NCI-H2081 treated with DMSO at 0.1 percent for 48 hours (cell line): ENCODE data around the gene STK32C.
"Not testable (repeated sequence)": the region's sequence is repeated elsewhere in the genome, so short reads cannot be mapped to it uniquely, and the experiment has no call there.

Source experiments
- DNase-seq: peaks from one replicate; lab custom pipeline; 2025; lab: John Stamatoyannopoulos, UW

Gene STK32C

GRCh38 chr10:132230557-132231210, 77.1 kb downstream of the STK32C start:
- no peak for DNase-seq

- no peak for DNase-seq
These were observed 77.8 kb downstream of the STK32C start for GRCh38 chr10:132229834-132230556.

- DNase-seq, result no peak
These were observed 78.7 kb downstream of the STK32C start for GRCh38 chr10:132229096-132229495.

GRCh38 chr10:132228616-132229015, 79.1 kb downstream of the STK32C start:
- DNase-seq, result no peak

- no peak for DNase-seq
These were observed 79.8 kb downstream of the STK32C start for GRCh38 chr10:132227851-132228390.

- no peak for DNase-seq
These were observed 81.0 kb downstream of the STK32C start for GRCh38 chr10:132226586-132227405.

- no peak for DNase-seq
These were observed 81.9 kb downstream of the STK32C start for GRCh38 chr10:132225849-132226205.

- DNase-seq, result no peak
These were observed 82.5 kb downstream of the STK32C start for GRCh38 chr10:132225073-132225848.

- DNase-seq, result no peak
These were observed 83.2 kb downstream of the STK32C start for GRCh38 chr10:132224343-132225072.

GRCh38 chr10:132223611-132224342, 84.0 kb downstream of the STK32C start:
- DNase-seq, result no peak

- DNase-seq, result no peak
These were observed 84.6 kb downstream of the STK32C start for GRCh38 chr10:132223156-132223590.

- no peak for DNase-seq
These were observed 85.0 kb downstream of the STK32C start for GRCh38 chr10:132222726-132223125.

- not testable (repeated sequence) for DNase-seq
These were observed 86.8 kb downstream of the STK32C start for GRCh38 chr10:132220996-132221395.

GRCh38 chr10:132220061-132220460, 87.7 kb downstream of the STK32C start:
- DNase-seq, result no peak

GRCh38 chr10:132219486-132219885, 88.3 kb downstream of the STK32C start:
- no peak for DNase-seq

GRCh38 chr10:132216441-132216840, 91.3 kb downstream of the STK32C start:
- not testable (repeated sequence) for DNase-seq

GRCh38 chr10:132213917-132214316, 93.8 kb downstream of the STK32C start:
- DNase-seq, result no peak

GRCh38 chr10:132212816-132213215, 94.9 kb downstream of the STK32C start:
- DNase-seq, result no peak

GRCh38 chr10:132211246-132211645, 96.5 kb downstream of the STK32C start:
- DNase-seq, result no peak

- no peak for DNase-seq
These were observed 97.0 kb downstream of the STK32C start for GRCh38 chr10:132210766-132211165.
